Measurements from ENCODE around the gene LRBA.

GRCh38 chr4:150436598-150437370 lies 578.3 kb downstream of the LRBA start:
- TF ChIP-seq TAF1 (IDR thresholded peaks at IDR 0.05; ENCODE audit: control insufficient read depth, extremely low read depth, insufficient read depth, low read length, severe bottlenecking) = no peak
- TF ChIP-seq, protein P1, sequence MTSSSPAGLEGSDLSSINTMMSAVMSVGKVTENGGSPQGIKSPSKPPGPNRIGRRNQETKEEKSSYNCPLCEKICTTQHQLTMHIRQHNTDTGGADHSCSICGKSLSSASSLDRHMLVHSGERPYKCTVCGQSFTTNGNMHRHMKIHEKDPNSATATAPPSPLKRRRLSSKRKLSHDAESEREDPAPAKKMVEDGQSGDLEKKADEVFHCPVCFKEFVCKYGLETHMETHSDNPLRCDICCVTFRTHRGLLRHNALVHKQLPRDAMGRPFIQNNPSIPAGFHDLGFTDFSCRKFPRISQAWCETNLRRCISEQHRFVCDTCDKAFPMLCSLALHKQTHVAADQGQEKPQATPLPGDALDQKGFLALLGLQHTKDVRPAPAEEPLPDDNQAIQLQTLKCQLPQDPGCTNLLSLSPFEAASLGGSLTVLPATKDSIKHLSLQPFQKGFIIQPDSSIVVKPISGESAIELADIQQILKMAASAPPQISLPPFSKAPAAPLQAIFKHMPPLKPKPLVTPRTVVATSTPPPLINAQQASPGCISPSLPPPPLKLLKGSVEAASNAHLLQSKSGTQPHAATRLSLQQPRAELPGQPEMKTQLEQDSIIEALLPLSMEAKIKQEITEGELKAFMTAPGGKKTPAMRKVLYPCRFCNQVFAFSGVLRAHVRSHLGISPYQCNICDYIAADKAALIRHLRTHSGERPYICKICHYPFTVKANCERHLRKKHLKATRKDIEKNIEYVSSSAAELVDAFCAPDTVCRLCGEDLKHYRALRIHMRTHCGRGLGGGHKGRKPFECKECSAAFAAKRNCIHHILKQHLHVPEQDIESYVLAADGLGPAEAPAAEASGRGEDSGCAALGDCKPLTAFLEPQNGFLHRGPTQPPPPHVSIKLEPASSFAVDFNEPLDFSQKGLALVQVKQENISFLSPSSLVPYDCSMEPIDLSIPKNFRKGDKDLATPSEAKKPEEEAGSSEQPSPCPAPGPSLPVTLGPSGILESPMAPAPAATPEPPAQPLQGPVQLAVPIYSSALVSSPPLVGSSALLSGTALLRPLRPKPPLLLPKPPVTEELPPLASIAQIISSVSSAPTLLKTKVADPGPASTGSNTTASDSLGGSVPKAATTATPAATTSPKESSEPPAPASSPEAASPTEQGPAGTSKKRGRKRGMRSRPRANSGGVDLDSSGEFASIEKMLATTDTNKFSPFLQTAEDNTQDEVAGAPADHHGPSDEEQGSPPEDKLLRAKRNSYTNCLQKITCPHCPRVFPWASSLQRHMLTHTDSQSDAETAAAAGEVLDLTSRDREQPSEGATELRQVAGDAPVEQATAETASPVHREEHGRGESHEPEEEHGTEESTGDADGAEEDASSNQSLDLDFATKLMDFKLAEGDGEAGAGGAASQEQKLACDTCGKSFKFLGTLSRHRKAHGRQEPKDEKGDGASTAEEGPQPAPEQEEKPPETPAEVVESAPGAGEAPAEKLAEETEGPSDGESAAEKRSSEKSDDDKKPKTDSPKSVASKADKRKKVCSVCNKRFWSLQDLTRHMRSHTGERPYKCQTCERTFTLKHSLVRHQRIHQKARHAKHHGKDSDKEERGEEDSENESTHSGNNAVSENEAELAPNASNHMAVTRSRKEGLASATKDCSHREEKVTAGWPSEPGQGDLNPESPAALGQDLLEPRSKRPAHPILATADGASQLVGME (CRISPR knock-in tag; IDR thresholded peaks at IDR 0.05) = no peak
- no peak for TF ChIP-seq SMAD1 (IDR thresholded peaks at IDR 0.05; ENCODE audit: low read depth, low read length, partially characterized antibody)
- no peak for TF ChIP-seq BHLHE40 (IDR thresholded peaks at IDR 0.05; ENCODE audit: low read length)

All from K562 (cell line).